ENCODE results near the gene DDX19B. TPM values are rescaled to one million over a fixed set of nuclear protein-coding genes. Genes with fewer than 3 reads are reported as not detected.
"Not testable (repeated sequence)": the region's sequence is repeated elsewhere in the genome, so short reads cannot be mapped to it uniquely, and the experiment has no call there.

DDX19B gene
- total RNA-seq, 1 donor from 2014 or later: 25.7 TPM

- no peak overlapping the region for H3K9ac ChIP-seq (ENCODE audit: low read length)
- peaks cover 66% of the 10 kb centered on the region for H3K79me2 ChIP-seq (ENCODE audit: insufficient read depth, low read length)
- no peaks in the 10 kb centered on the region for H3K27me3 ChIP-seq (ENCODE audit: insufficient read depth, low read length)
- no peak overlapping the region for H2AFZ ChIP-seq (ENCODE audit: low read depth, low read length)
- H3K36me3 ChIP-seq (ENCODE audit: insufficient read depth, low read length): peaks cover 3% of the 10 kb centered on the region
- DNase-seq (ENCODE audit: low read depth) (no peak), FAIRE-seq (no peak)
- H3K4me1 Mint-ChIP-seq (ENCODE audit: low read depth, unreplicated experiment): peaks cover 7% of the 10 kb centered on the region
- no peak overlapping the region for H3K4me3 ChIP-seq (ENCODE audit: insufficient read depth, low read depth, low read length)
- H3K27me3 Mint-ChIP-seq (ENCODE audit: low read depth, unreplicated experiment): no peaks in the 10 kb centered on the region
- H3K9me3 ChIP-seq (ENCODE audit: insufficient read depth, low read depth, low read length): no peaks in the 10 kb centered on the region
- peaks cover 5% of the 10 kb centered on the region for H3K4me1 ChIP-seq (ENCODE audit: insufficient read depth, low read length)
- H3K4me3 Mint-ChIP-seq (ENCODE audit: unreplicated experiment): no peak overlapping the region
- H3K36me3 Mint-ChIP-seq (ENCODE audit: low read depth, unreplicated experiment): peaks cover 7% of the 10 kb centered on the region
- no peak for TF ChIP-seq EZH2 (IDR thresholded peaks at IDR 0.05; ENCODE audit: insufficient read depth, low read length)
- no peak for TF ChIP-seq CTCF (IDR thresholded peaks at IDR 0.05; ENCODE audit: insufficient read depth, low read depth, low read length)
- H4K20me1 ChIP-seq (ENCODE audit: insufficient read depth, low read length): peaks cover 22% of the 10 kb centered on the region
- no peaks in the 10 kb centered on the region for H3K9me3 Mint-ChIP-seq (ENCODE audit: unreplicated experiment)
- H3K27ac Mint-ChIP-seq (ENCODE audit: unreplicated experiment): no peak overlapping the region
- H3K4me2 ChIP-seq (ENCODE audit: low read length): no peak overlapping the region
- H3K27ac ChIP-seq (ENCODE audit: low read depth, low read length): no peak overlapping the region
Observed at GRCh38 chr16:70306880-70307279, 7.9 kb downstream of the DDX19B start.

- H3K4me2 ChIP-seq (ENCODE audit: low read length); H3K4me3 ChIP-seq (ENCODE audit: insufficient read depth, low read depth, low read length); FAIRE-seq; H3K9me3 Mint-ChIP-seq (ENCODE audit: unreplicated experiment); DNase-seq (ENCODE audit: low read depth); H3K27ac ChIP-seq (ENCODE audit: low read depth, low read length); H3K4me1 Mint-ChIP-seq (ENCODE audit: low read depth, unreplicated experiment); H3K4me1 ChIP-seq (ENCODE audit: insufficient read depth, low read length); H3K36me3 Mint-ChIP-seq (ENCODE audit: low read depth, unreplicated experiment); H3K36me3 ChIP-seq (ENCODE audit: insufficient read depth, low read length); H3K4me3 Mint-ChIP-seq (ENCODE audit: unreplicated experiment); H3K27me3 Mint-ChIP-seq (ENCODE audit: low read depth, unreplicated experiment); H3K27ac Mint-ChIP-seq (ENCODE audit: unreplicated experiment); H3K9ac ChIP-seq (ENCODE audit: low read length); H3K9me3 ChIP-seq (ENCODE audit: insufficient read depth, low read depth, low read length); H3K27me3 ChIP-seq (ENCODE audit: insufficient read depth, low read length); H2AFZ ChIP-seq (ENCODE audit: low read depth, low read length): not testable (repeated sequence)
- H3K79me2 ChIP-seq (ENCODE audit: insufficient read depth, low read length): peaks cover 59% of the 10 kb centered on the region
- H4K20me1 ChIP-seq (ENCODE audit: insufficient read depth, low read length): peaks cover 22% of the 10 kb centered on the region
Observed at GRCh38 chr16:70307726-70308125, 8.7 kb downstream of the DDX19B start.

GRCh38 chr16:70320121-70320520 is 21.1 kb downstream of the DDX19B start:
- Histone ChIP-seq H3K4me3 (ENCODE audit: insufficient read depth, low read depth, low read length) (no peak overlapping the region), H3K4me2 (ENCODE audit: low read length) (no peak overlapping the region), H3K27me3 (ENCODE audit: insufficient read depth, low read length) (no peaks in the 10 kb centered on the region), H3K9ac (ENCODE audit: low read length) (no peak overlapping the region), H3K79me2 (ENCODE audit: insufficient read depth, low read length) (no peaks in the 10 kb centered on the region), H3K36me3 (ENCODE audit: insufficient read depth, low read length) (peaks cover 14% of the 10 kb centered on the region), H2AFZ (ENCODE audit: low read depth, low read length) (no peak overlapping the region), H3K9me3 (ENCODE audit: insufficient read depth, low read depth, low read length) (no peaks in the 10 kb centered on the region), H3K4me1 (ENCODE audit: insufficient read depth, low read length) (no peaks in the 10 kb centered on the region), H3K27ac (ENCODE audit: low read depth, low read length) (no peak overlapping the region), H4K20me1 (ENCODE audit: insufficient read depth, low read length) (no peaks in the 10 kb centered on the region)
- DNase-seq (ENCODE audit: low read depth) (no peak), FAIRE-seq (no peak)
- H3K4me1 Mint-ChIP-seq (ENCODE audit: low read depth, unreplicated experiment): no peaks in the 10 kb centered on the region
- no peaks in the 10 kb centered on the region for H3K9me3 Mint-ChIP-seq (ENCODE audit: unreplicated experiment)
- H3K27me3 Mint-ChIP-seq (ENCODE audit: low read depth, unreplicated experiment): no peaks in the 10 kb centered on the region
- H3K27ac Mint-ChIP-seq (ENCODE audit: unreplicated experiment): no peak overlapping the region
- no peak for TF ChIP-seq CTCF (IDR thresholded peaks at IDR 0.05; ENCODE audit: insufficient read depth, low read depth, low read length)
- no peak for TF ChIP-seq EZH2 (IDR thresholded peaks at IDR 0.05; ENCODE audit: insufficient read depth, low read length)
- peaks cover 7% of the 10 kb centered on the region for H3K36me3 Mint-ChIP-seq (ENCODE audit: low read depth, unreplicated experiment)
- H3K4me3 Mint-ChIP-seq (ENCODE audit: unreplicated experiment): no peak overlapping the region

All from astrocyte (in vitro differentiated cells and primary cell).